ENCODE results near the gene CCL20.

Gene CCL20

GRCh38 chr2:227860221-227860641 lies 46.6 kb downstream of the CCL20 start (continued):
- TF ChIP-seq ZIC2 (tag by site-specific recombination; IDR thresholded peaks at IDR 0.05) = no peak
- no peak for TF ChIP-seq ZNF561 (tag by site-specific recombination; IDR thresholded peaks at IDR 0.05; ENCODE audit: borderline replicate concordance)
- no peak for TF ChIP-seq ZNF677 (tag by site-specific recombination; IDR thresholded peaks at IDR 0.05)
- TF ChIP-seq ZBTB48 (tag by site-specific recombination; IDR thresholded peaks at IDR 0.05) = no peak
- TF ChIP-seq YY2 (tag by site-specific recombination; IDR thresholded peaks at IDR 0.05) = no peak
- no peak for TF ChIP-seq FEZF1 (tag by site-specific recombination; IDR thresholded peaks at IDR 0.05)

DNA sequence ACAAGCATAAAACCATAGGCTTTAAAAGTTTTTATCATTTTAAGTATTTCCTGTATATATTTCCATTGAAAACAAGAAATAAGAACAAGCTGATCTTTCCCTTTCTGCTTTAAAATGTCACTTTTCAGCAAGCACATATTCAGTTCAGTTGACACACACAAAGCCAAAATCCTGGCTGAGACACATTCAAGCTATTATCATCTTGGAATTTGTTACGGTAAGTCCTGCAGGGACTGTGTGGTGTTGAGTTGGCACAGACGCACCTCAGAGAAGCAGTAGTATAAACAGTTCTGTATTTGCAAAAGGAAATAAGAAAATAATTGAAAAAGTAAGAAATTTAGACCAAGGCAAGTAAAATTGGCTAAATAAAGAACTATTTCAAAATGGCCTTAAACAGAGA lies 47.4 kb downstream of the CCL20 start:
- Histone ChIP-seq H3K4me1 (ENCODE audit: control insufficient read depth, insufficient read depth, low read length) (no peaks in the 10 kb centered on the region), H3K27ac (ENCODE audit: extremely low read depth, low read depth, low read length) (no peak overlapping the region), H3K4me3 (ENCODE audit: low read depth, low read length) (no peak overlapping the region), H3K9me3 (ENCODE audit: control insufficient read depth, insufficient read depth, low read depth, low read length) (no peaks in the 10 kb centered on the region), H3K36me3 (ENCODE audit: control insufficient read depth in 2 of 2, insufficient read depth in 1 of 2, low read length in 2 of 2) (no peaks in the 10 kb centered on the region)
- ChIA-PET POLR2A (no interaction called here), CTCF (interaction anchor here (0.8 to 4.2 kb wide), 9 partner anchors 9 to 623 kb away, joined by 3 to 49 read pairs (median 5); partner anchors contain the start of gene DAW1)
- TF ChIP-seq ZNF157 (tag by site-specific recombination; IDR thresholded peaks at IDR 0.05) (no peak), ZNF473 (tag by site-specific recombination; IDR thresholded peaks at IDR 0.05) (no peak), ZNF747 (tag by site-specific recombination; IDR thresholded peaks at IDR 0.05) (no peak), ZNF560 (tag by site-specific recombination; IDR thresholded peaks at IDR 0.05; ENCODE audit: borderline replicate concordance) (no peak), SP7 (tag by site-specific recombination; IDR thresholded peaks at IDR 0.05) (no peak), ZSCAN18 (tag by site-specific recombination; IDR thresholded peaks at IDR 0.05) (no peak), ZFP3 (tag by site-specific recombination; IDR thresholded peaks at IDR 0.05; ENCODE audit: low read depth) (no peak), HOXC10 (CRISPR knock-in tag; IDR thresholded peaks at IDR 0.05) (no peak), ZNF660 (tag by site-specific recombination; IDR thresholded peaks at IDR 0.05) (no peak), ZNF530 (tag by site-specific recombination; IDR thresholded peaks at IDR 0.05; ENCODE audit: low read depth) (no peak)
- TF ChIP-seq, protein P1, sequence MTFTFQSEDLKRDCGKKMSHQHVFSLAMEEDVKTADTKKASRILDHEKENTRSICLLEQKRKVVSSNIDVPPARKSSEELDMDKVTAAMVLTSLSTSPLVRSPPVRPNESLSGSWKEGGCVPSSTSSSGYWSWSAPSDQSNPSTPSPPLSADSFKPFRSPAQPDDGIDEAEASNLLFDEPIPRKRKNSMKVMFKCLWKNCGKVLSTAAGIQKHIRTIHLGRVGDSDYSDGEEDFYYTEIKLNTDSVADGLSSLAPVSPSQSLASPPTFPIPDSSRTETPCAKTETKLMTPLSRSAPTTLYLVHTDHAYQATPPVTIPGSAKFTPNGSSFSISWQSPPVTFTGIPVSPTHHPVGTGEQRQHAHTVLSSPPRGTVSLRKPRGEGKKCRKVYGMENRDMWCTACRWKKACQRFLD (tag by site-specific recombination; IDR thresholded peaks at IDR 0.05) = no peak

DNA sequence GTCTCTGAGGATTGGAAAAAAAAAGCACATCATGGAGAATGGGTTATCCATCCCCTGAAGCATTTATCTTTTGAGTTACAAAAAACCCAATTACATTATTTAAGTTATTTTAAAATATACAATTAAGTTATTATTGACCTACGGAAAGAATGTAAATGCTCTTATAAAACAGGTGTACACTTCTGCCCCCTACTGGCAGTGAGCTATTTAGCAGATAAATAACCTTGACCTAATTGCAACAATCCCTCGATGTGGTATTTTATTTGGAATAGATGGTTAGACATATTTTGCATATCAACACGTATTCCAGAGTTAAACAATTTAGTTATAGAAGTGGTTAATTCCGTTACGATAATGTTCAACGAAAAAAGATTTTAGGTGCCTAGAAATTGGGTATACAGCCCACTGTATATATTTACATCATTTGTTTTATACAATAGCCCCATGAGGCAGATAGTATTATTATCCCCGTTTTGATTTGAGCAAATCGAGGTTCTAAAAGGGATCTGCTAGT lies 48.6 kb downstream of the CCL20 start:
- Histone ChIP-seq H3K27ac (ENCODE audit: extremely low read depth, low read depth, low read length) (no peak overlapping the region), H3K9me3 (ENCODE audit: control insufficient read depth, insufficient read depth, low read depth, low read length) (no peaks in the 10 kb centered on the region), H3K36me3 (ENCODE audit: control insufficient read depth in 2 of 2, insufficient read depth in 1 of 2, low read length in 2 of 2) (no peaks in the 10 kb centered on the region), H3K4me3 (ENCODE audit: low read depth, low read length) (no peak overlapping the region), H3K4me1 (ENCODE audit: control insufficient read depth, insufficient read depth, low read length) (no peaks in the 10 kb centered on the region)
- no peak for TF ChIP-seq ZNF341 (tag by site-specific recombination; IDR thresholded peaks at IDR 0.05; ENCODE audit: low read depth)
- TF ChIP-seq ZNF560 (tag by site-specific recombination; IDR thresholded peaks at IDR 0.05; ENCODE audit: borderline replicate concordance) = no peak
- TF ChIP-seq ZNF138 (tag by site-specific recombination; IDR thresholded peaks at IDR 0.05; ENCODE audit: borderline replicate concordance) = no peak
- TF ChIP-seq ZNF398 (tag by site-specific recombination; IDR thresholded peaks at IDR 0.05) = no peak
- no peak for TF ChIP-seq ZNF639 (tag by site-specific recombination; IDR thresholded peaks at IDR 0.05)
- TF ChIP-seq ZNF654 (tag by site-specific recombination; IDR thresholded peaks at IDR 0.05; ENCODE audit: low read depth) = peak; percentile 46; the same call in 1 of the 2 replicates
- TF ChIP-seq ZNF202 (tag by site-specific recombination; IDR thresholded peaks at IDR 0.05; ENCODE audit: borderline replicate concordance) = no peak
- no peak for TF ChIP-seq ZNF777 (tag by site-specific recombination; IDR thresholded peaks at IDR 0.05; ENCODE audit: borderline replicate concordance)
- ChIA-PET CTCF (interaction anchor here (0.5 to 4.2 kb wide), 39 partner anchors 8 to 1848 kb away, joined by 3 to 49 read pairs (median 3); partner anchors contain the start of gene DAW1), POLR2A (no interaction called here)
